Esophagus muscularis mucosa (tissue), 3 donors: ENCODE results near the gene ZFP64.

Experiments
- CTCF ChIP-seq, 3 experiments: fragments of 200-600 bp in 2 of 3; fragments of 450-650 bp in 1 of 3; sonication (generic) in 2 of 3; IDR thresholded peaks; one replicate each; pipeline ENCODE4 v1.5.1; 2017 to 2019; ENCODE audit warnings: antibody characterized with exemption in 3 of 3, mild to moderate bottlenecking in 2 of 3, moderate library complexity in 1 of 3
- POLR2A ChIP-seq: fragments of 450-650 bp; IDR thresholded peaks from one replicate; pipeline ENCODE4 v1.6.1; 2017; ENCODE audit warnings: antibody characterized with exemption, moderate library complexity, mild to moderate bottlenecking, low read depth
- POLR2AphosphoS5 ChIP-seq, 2 donors: sonication (generic); formaldehyde crosslinking; IDR thresholded peaks; one replicate each; pipeline ENCODE4 v1.6.1; 2017; ENCODE audit warnings: antibody characterized with exemption in 2 of 2

GRCh38 chr20:52219441-52219840 is 27.9 kb upstream of the ZFP64 start:
- TF ChIP-seq CTCF (IDR thresholded peaks at IDR 0.05): no peak
- no peak for TF ChIP-seq POLR2A
- TF ChIP-seq POLR2AphosphoS5 (IDR thresholded peaks at IDR 0.05): no peak
